Skin of body (tissue), 2 donors: ENCODE data around the gene RPAIN. TPM values are rescaled to one million over a fixed set of nuclear protein-coding genes. Genes with fewer than 3 reads are reported as not detected.

ENCODE experiments used
- DNase-seq: peaks from one replicate; lab custom pipeline; 2025; lab: John Stamatoyannopoulos, UW
- total RNA-seq: library from RNA; depleted of rRNA; stranded (reverse); fragments of >200 nt; gene quantifications from one replicate; pipeline ENCODE4 v1.2.3, GENCODE V29; 2014

Gene RPAIN
- total RNA-seq = 43.8 TPM

GRCh38 chr17:5419959-5420653 is at the start of gene RPAIN:
TSS of gene RPAIN (plus strand) at chr17:5420182. CDS start at chr17:5420211, 29 bp downstream.
- peak; percentile 96 for DNase-seq

GRCh38 chr17:5370411-5370810 is 49.6 kb upstream of the RPAIN start:
- DNase-seq = no peak

DNA sequence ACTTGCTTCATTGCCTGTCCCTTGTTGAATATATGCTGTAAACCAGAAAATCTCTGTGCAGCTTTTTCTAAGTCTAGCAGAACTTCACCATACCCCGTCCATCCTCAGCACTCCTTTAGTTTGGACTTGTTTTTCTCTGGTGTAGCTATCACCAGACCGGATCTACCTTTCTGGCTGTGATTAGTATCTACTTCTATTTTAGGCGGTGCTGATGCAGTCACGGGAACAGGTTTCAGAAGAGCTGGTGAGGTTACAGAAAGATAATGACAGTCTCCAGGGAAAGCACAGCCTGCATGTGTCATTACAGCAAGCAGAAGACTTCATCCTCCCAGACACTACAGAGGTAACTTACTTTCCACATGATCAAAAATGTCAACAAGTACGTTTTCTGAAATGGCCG is 46.9 kb upstream of the RPAIN start:
- no peak for DNase-seq

- no peak for DNase-seq
These were observed 41.3 kb upstream of the RPAIN start for GRCh38 chr17:5378566-5379207.

DNA sequence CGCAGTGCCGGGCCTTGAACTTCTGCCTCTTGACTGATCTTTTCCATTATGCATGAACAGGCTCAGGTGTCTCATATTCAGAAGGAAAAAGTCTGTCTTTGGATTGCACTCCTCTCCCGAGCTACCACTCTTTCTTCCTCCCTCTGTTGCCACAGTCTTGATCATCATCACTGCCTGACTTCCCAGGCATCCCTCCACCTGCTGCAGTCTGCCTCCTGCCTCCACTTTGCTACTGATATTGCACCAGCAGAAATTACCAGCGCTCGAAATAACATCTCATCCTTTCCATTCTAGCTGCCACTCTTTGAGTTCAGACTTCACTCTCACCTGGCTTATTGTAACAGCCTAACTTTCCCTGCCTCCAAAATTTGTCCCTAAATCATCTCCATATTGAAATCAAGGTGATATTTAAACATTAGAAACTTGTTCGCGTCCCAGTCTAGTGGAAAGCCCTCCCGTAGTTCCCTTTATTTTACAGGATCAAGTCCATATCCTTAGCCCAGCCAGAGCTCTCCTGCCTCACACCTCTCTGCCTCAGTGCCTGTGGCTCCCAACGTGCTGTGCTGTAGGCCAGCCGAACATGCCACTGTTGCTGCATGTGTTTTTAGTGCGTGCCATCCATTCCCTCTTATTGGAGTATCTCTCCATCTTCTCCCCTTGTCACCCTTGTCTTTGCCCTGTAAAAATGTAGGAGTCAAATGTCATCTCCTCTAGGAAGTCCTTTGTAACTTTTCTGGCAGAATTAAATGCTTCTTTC is 40.5 kb upstream of the RPAIN start:
- DNase-seq = no peak

DNA sequence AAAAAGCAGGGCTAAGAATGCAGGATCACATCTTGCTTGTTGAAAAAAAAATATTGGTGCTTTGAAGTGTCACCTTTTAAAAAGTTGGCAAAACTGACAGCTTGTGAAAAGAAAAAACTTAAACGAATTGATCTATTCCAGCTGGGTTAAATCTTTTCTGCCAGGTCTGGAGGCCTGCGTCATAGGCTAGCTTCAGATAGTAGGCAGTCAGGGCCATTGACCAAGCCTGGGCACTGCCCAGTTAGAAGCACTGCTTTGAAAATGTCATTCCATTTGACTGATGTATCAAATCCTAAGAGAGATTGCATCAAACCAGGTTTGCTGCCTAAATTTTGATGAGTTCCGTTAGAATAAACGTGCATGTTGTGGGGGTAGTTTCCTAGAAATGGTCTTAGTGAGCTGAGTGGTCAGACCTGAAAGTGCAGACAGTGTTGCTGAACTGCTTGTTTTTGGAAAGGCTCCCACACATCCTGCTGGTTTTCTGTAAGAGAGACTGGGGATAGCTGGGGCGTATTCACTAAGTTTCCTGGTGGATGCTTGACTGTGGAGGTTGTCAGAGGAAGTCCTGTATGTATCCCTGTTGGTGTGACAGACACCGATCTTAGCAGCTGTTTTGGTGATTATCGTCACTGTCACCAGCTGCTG is 39.4 kb upstream of the RPAIN start:
- DNase-seq = no peak

DNA sequence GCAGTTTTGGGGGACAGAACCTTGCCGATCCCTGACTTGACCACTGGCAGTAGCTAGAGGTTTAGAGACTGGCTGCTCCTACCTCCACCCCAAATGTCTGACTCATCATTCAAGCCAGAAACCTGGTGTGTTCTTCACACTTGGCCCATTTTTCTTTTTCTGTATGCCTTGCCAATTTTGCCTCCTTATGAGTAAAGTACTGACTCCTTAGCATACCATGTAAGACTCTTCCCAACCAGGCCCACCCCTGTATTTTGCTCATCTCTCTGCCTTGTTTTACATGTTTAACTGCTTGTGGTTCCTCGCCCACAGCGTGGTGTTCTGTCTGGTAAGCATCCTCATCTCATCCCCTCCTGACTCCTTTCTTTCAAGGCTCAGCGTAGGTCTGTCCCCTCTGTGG is 38.4 kb upstream of the RPAIN start:
- no peak for DNase-seq

DNA sequence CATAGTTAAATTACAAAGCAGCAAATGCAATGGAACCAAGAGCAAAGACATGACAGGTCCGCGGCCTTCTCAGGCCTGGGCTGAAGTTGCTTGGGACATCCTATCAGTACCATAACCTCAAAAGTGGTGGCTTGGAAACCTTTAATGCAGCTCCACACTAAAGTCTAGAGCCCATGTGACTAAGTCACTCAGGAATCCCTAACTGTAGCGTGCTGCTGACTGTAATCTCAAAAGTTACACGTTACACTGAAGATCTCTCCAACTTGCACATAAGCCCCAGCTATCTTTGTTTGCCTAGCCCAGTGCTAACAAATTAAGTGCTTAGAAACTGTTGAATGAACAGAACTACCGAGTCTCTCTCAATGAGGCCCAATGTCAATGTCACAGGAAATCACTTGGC is 28.3 kb upstream of the RPAIN start:
- DNase-seq = no peak

DNA sequence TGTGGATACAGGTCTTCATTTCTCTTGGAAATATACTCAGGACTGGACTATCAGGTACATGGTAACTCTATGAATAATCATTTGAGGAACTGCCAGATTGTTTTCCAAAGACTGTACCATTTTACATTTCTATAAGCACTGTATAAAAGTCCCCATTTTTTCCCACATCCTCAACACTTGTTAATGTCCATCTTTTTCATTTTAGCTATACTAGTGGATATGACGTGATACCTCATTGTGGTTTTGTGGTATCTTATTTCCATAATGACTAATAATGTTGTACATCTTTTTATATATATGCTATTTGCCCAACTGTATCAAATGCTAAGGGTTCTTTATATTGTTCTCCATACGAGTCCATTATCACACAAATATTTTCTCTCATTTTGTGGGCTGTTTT is 23.4 kb upstream of the RPAIN start:
- no peak for DNase-seq

- DNase-seq = no peak
These were observed 20.2 kb upstream of the RPAIN start for GRCh38 chr17:5399767-5400166.

- no peak for DNase-seq
These were observed 14.6 kb upstream of the RPAIN start for GRCh38 chr17:5405400-5405799.

DNA sequence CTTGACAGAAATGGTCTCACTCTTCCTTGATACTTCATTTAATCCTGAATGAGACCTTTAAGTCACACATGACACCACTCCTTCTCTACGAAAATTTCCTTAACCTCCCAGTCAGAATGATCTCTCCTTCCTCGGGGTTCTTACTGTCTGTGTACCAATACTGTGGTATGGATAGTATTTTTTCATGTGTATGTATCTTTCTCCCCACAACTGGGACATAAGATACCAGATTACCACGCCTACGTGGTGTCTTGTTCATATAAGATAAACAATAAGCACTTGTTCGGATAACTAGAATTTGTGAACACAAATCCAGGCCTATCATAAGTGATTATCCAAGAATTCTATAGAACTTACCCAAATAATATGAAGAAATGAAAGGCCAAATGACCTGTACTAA is 11.8 kb upstream of the RPAIN start:
- DNase-seq = no peak

GRCh38 chr17:5410594-5411272 is 9.2 kb upstream of the RPAIN start:
- no peak for DNase-seq

GRCh38 chr17:5413682-5414081 is 6.3 kb upstream of the RPAIN start:
- DNase-seq = no peak

- DNase-seq = no peak
These were observed 3.1 kb upstream of the RPAIN start for GRCh38 chr17:5416901-5417300.

DNA sequence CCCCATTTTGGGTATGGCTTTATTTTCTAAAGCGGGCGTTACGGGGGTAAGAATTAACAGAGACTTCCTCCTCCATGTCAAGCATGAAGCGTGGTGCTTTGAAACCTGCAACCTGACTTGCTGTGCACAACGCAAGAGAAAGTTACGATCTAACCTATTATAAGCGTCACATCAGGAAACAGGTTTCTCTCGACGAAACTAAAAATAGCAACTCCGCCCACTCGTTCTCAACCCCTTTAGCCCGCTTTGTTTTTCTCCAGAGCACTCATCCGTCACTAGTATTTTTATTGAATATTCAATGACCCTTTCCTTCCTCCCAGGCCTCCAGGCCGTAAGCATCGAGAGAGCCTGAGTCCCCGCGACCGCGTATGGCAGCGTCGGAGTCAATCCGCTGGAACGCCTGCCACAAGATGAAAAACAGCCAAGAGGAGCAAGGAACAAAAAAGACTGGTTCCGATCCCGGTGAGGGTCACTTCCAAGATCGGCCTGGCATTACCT is 1.1 kb upstream of the RPAIN start:
- no peak for DNase-seq

GRCh38 chr17:5419356-5419958 is 525 bp upstream of the RPAIN start, which contains the start of gene NUP88:
TSS of gene NUP88 (minus strand) at chr17:5419662. CDS start at chr17:5419650, 12 bp downstream.
- peak; percentile 96 for DNase-seq

DNA sequence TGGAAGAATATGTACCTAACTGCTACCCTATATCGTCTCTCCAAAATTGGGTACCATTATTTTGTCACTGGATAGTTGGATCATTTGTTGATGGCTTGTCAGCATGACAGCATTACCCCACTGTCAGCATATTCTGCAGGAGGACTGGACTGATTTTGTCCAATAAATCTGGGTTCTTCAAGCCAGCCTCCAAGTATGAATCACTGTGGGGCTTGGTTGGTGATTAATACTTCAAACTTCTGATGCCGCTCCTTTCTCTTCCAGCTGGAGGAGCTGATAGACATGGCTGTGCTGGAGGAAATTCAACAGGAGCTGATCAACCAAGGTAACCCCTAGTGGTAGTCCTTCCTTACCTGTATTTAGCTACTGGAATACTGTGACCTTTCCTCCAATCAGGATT is 2.5 kb downstream of the RPAIN start:
- DNase-seq = no peak

GRCh38 chr17:5424909-5425308 is 4.9 kb downstream of the RPAIN start:
- no peak for DNase-seq

- no peak for DNase-seq
These were observed 5.8 kb downstream of the RPAIN start for GRCh38 chr17:5425826-5426225.
